HEK293T (cell line): Measurements from ENCODE around the gene TMEM131.

Experiments used
- BHLHE40 ChIP-seq: fragments of 450-650 bp; IDR thresholded peaks from 2 replicates; pipeline ENCODE4 v1.6.1; 2016; ENCODE audit warnings: mild to moderate bottlenecking, moderate library complexity, borderline replicate concordance
- CTBP1 ChIP-seq: fragments of 450-650 bp; IDR thresholded peaks from 2 replicates; pipeline ENCODE4 v1.6.1; 2016; ENCODE audit warnings: borderline replicate concordance
- ELF4 ChIP-seq: fragments of 450-650 bp; IDR thresholded peaks from 2 replicates; pipeline ENCODE4 v1.6.1; 2017; ENCODE audit warnings: antibody characterized with exemption
- FOXA1 ChIP-seq: fragments of 450-650 bp; IDR thresholded peaks from 2 replicates; pipeline ENCODE4 v1.6.1; 2016; ENCODE audit warnings: mild to moderate bottlenecking
- FOXK2 ChIP-seq: fragments of 450-650 bp; IDR thresholded peaks from 2 replicates; pipeline ENCODE4 v1.6.1; 2016; ENCODE audit warnings: mild to moderate bottlenecking
- FOXM1 ChIP-seq: fragments of 450-650 bp; IDR thresholded peaks from 2 replicates; pipeline ENCODE4 v1.6.1; 2017; ENCODE audit warnings: mild to moderate bottlenecking, borderline replicate concordance
- HDGF ChIP-seq: fragments of 450-650 bp; IDR thresholded peaks from 2 replicates; pipeline ENCODE4 v1.6.1; 2017; ENCODE audit warnings: antibody characterized with exemption, borderline replicate concordance
- L3MBTL2 ChIP-seq: fragments of 450-650 bp; conservative IDR thresholded peaks from 2 replicates; pipeline ENCODE4 v1.6.1; 2016; ENCODE audit warnings: mild to moderate bottlenecking
- LEF1 ChIP-seq: fragments of 450-650 bp; IDR thresholded peaks from 2 replicates; pipeline ENCODE4 v1.6.1; 2017; ENCODE audit warnings: mild to moderate bottlenecking, borderline replicate concordance
- NFRKB ChIP-seq: fragments of 450-650 bp; IDR thresholded peaks from 2 replicates; pipeline ENCODE4 v1.6.1; 2016; ENCODE audit warnings: mild to moderate bottlenecking, moderate library complexity
- SP1 ChIP-seq: fragments of 450-650 bp; IDR thresholded peaks from 2 replicates; pipeline ENCODE4 v1.6.1; 2017
- SUZ12 ChIP-seq: fragments of 450-650 bp; IDR thresholded peaks from 2 replicates; pipeline ENCODE4 v1.6.1; 2016; ENCODE audit warnings: mild to moderate bottlenecking
- TF ChIP-seq, protein P1 (sequence below): fragments of 450-650 bp; IDR thresholded peaks from 2 replicates; pipeline ENCODE4 v1.6.1; 2016

DNA sequence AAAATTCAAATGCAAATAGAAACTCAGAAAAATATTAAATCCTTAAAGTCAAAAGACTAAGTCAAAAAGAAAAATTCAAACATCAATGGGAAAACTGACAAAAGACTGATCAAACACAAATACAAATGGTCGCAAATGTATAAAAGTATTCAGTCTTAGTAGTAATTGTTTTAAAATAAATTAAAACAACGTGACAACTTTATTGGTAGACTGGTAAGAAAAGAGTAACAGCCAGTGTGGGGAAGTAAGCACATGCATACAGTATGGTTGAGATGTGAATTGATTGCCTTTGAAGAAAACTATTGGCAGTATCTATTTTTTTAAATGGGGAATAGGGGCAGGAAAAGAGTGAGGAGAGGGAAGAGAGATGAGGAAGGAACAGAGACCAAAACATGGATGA lies 9.8 kb downstream of the TMEM131 start:
- TF ChIP-seq HDGF = no peak
- no peak for TF ChIP-seq SUZ12
- TF ChIP-seq LEF1 = no peak
- no peak for TF ChIP-seq FOXK2
- no peak for TF ChIP-seq SP1
- TF ChIP-seq FOXM1 = no peak
- TF ChIP-seq L3MBTL2 = no peak
- no peak for TF ChIP-seq CTBP1
- no peak for TF ChIP-seq FOXA1
- TF ChIP-seq, protein P1, sequence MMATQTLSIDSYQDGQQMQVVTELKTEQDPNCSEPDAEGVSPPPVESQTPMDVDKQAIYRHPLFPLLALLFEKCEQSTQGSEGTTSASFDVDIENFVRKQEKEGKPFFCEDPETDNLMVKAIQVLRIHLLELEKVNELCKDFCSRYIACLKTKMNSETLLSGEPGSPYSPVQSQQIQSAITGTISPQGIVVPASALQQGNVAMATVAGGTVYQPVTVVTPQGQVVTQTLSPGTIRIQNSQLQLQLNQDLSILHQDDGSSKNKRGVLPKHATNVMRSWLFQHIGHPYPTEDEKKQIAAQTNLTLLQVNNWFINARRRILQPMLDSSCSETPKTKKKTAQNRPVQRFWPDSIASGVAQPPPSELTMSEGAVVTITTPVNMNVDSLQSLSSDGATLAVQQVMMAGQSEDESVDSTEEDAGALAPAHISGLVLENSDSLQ = no peak
- no peak for TF ChIP-seq NFRKB
- TF ChIP-seq ELF4 = no peak
- no peak for TF ChIP-seq BHLHE40
